Neuronal stem cell (in vitro differentiated cells): ENCODE measurements around the gene RASGEF1B.

Experiments used
- DNase-seq: peaks from one replicate; pipeline ENCODE4 v3.0.0-alpha.2; 2013; ENCODE audit warnings: low spot score
- H2AFZ ChIP-seq: one replicate; pipeline ENCODE4 v1.6.1; 2013; ENCODE audit warnings: mild to moderate bottlenecking, low read length, inconsistent platforms
- H2AK5ac ChIP-seq: 2 replicates; pipeline ENCODE4 v1.6.1; 2013; ENCODE audit warnings: low read depth, mild to moderate bottlenecking, inconsistent platforms, low read length, moderate library complexity, mixed read lengths
- H2BK120ac ChIP-seq: 2 replicates; pipeline ENCODE4 v1.6.1; 2013; ENCODE audit warnings: low read depth, mild to moderate bottlenecking, inconsistent platforms, low read length, moderate library complexity, mixed read lengths
- H2BK12ac ChIP-seq: one replicate; pipeline ENCODE4 v1.6.1; 2013; ENCODE audit warnings: low read length, inconsistent platforms
- H2BK15ac ChIP-seq: 2 replicates; pipeline ENCODE4 v1.6.1; 2013; ENCODE audit warnings: mild to moderate bottlenecking, low read length, inconsistent platforms, mixed read lengths
- H2BK5ac ChIP-seq: one replicate; pipeline ENCODE4 v1.6.1; 2013; ENCODE audit warnings: inconsistent platforms, mild to moderate bottlenecking, low read length, moderate library complexity
- H3K14ac ChIP-seq: one replicate; pipeline ENCODE4 v1.6.1; 2013; ENCODE audit warnings: low read length, inconsistent platforms
- H3K18ac ChIP-seq: 2 replicates; pipeline ENCODE4 v1.6.1; 2013; ENCODE audit warnings: low read length, inconsistent platforms
- H3K23ac ChIP-seq: 2 replicates; pipeline ENCODE4 v1.6.1; 2013; ENCODE audit warnings: low read depth, mild to moderate bottlenecking, mixed read lengths, low read length, inconsistent platforms; ENCODE audit not compliant: poor library complexity
- H3K27ac ChIP-seq: replicated peaks from 3 replicates; pipeline ENCODE4 v1.5.1; 2013; ENCODE audit warnings: low read length, inconsistent platforms
- H3K27me3 ChIP-seq, 3 experiments: 2 replicates each; pipeline ENCODE4 v1.6.1; 2013; ENCODE audit warnings: low read length in 3 of 3, mild to moderate bottlenecking in 2 of 3, inconsistent platforms in 1 of 3, low read depth in 1 of 3, mixed read lengths in 1 of 3, moderate library complexity in 1 of 3; ENCODE audit not compliant: control insufficient read depth in 3 of 3, insufficient read depth in 3 of 3
- H3K36me3 ChIP-seq, 2 donors: replicated peaks in 1 of 2; 2 replicates each; pipeline ENCODE4 v1.6.1; 2013; ENCODE audit warnings: low read length in 2 of 2; ENCODE audit not compliant: control insufficient read depth in 2 of 2, insufficient read depth in 2 of 2
- H3K4ac ChIP-seq: 2 replicates; pipeline ENCODE4 v1.6.1; 2013; ENCODE audit warnings: inconsistent platforms, mild to moderate bottlenecking, low read length, moderate library complexity
- H3K4me1 ChIP-seq, 2 donors: 1 replicate in 1 of 2; 2 replicates in 1 of 2; pipeline ENCODE4 v1.6.1; 2013; ENCODE audit warnings: low read length in 2 of 2, low read depth in 1 of 2; ENCODE audit not compliant: control insufficient read depth in 2 of 2, insufficient read depth in 1 of 2
- H3K4me2 ChIP-seq: one replicate; pipeline ENCODE4 v1.6.1; 2013; ENCODE audit warnings: mild to moderate bottlenecking, low read length, inconsistent platforms; ENCODE audit not compliant: insufficient read depth, poor library complexity, severe bottlenecking
- H3K4me3 ChIP-seq, 2 donors: 2 replicates each; pipeline ENCODE4 v1.5.1; 2013; ENCODE audit warnings: low read length in 2 of 2, mild to moderate bottlenecking in 2 of 2, inconsistent platforms in 1 of 2, moderate library complexity in 1 of 2
- H3K79me1 ChIP-seq: one replicate; pipeline ENCODE4 v1.6.1; 2013; ENCODE audit warnings: low read depth, mild to moderate bottlenecking, inconsistent platforms, low read length, moderate library complexity
- H3K9ac ChIP-seq: one replicate; pipeline ENCODE4 v1.6.1; 2013; ENCODE audit warnings: mild to moderate bottlenecking, low read depth, low read length, inconsistent platforms; ENCODE audit not compliant: poor library complexity
- H3K9me3 ChIP-seq, 2 donors: replicated peaks in 1 of 2; 2 replicates each; pipeline versions ENCODE3 to v1.6.1; 2013; ENCODE audit warnings: low read length in 2 of 2, mild to moderate bottlenecking in 2 of 2, inconsistent platforms in 1 of 2, low read depth in 1 of 2, mixed read lengths in 1 of 2, moderate library complexity in 1 of 2; ENCODE audit not compliant: control insufficient read depth in 2 of 2, insufficient read depth in 1 of 2
- H4K8ac ChIP-seq: one replicate; pipeline ENCODE4 v1.6.1; 2013; ENCODE audit warnings: low read depth, mild to moderate bottlenecking, inconsistent platforms, low read length, moderate library complexity
- H4K91ac ChIP-seq: one replicate; pipeline ENCODE4 v1.6.1; 2013; ENCODE audit warnings: low read length, low read depth, mild to moderate bottlenecking, inconsistent platforms; ENCODE audit not compliant: poor library complexity
- WGBS, 2 donors: extraction: QIAGEN DNeasy Blood & Tissue Kit; methylation state at CpG; one replicate each; pipeline ENCODE4 v1.1.7; 2013; ENCODE audit warnings: missing lambda C conversion rate in 2 of 2, mixed read lengths in 1 of 2; ENCODE audit not compliant: insufficient read length in 2 of 2, insufficient replicate concordance in 1 of 2; ENCODE audit errors: extremely low coverage in 2 of 2; 5-methylcytosine and 5-hydroxymethylcytosine counted together

Gene RASGEF1B

GRCh38 chr4:81498046-81498445 lies 26.3 kb upstream of the RASGEF1B start:
- no CpG with 5 or more reads among the region's 2 CpGs for WGBS, 2 donors
- Histone ChIP-seq H3K27ac (no peak overlapping the region), H2BK5ac (no peak overlapping the region), H3K4me2 (no peak overlapping the region), H3K4ac (no peak overlapping the region), H3K79me1 (no peaks in the 10 kb centered on the region), H3K9me3 (no peaks in the 10 kb centered on the region), H3K18ac (no peak overlapping the region), H3K27me3 (peaks cover 0 to 3% (median 0%) of the 10 kb centered on the region in 3 experiments), H3K4me3 (no peak overlapping the region), H3K4me1 (peaks cover 9 to 10% of the 10 kb centered on the region in 2 donors), H3K23ac (no peak overlapping the region), H2AK5ac (no peak overlapping the region), H2AFZ (no peak overlapping the region), H2BK120ac (no peak overlapping the region), H3K9ac (no peak overlapping the region), H3K36me3 (no peaks in the 10 kb centered on the region), H3K14ac (peak overlapping the region; percentile 2), H4K91ac (no peak overlapping the region), H2BK12ac (no peak overlapping the region), H4K8ac (no peak overlapping the region), H2BK15ac (no peak overlapping the region)
- no peak for DNase-seq

- no peak for DNase-seq
These were observed 23.6 kb upstream of the RASGEF1B start for GRCh38 chr4:81495345-81495744.

GRCh38 chr4:81494031-81494431 lies 22.3 kb upstream of the RASGEF1B start:
- H3K4me1 ChIP-seq = peaks cover 0 to 4% of the 10 kb centered on the region in 2 donors
- H3K9ac ChIP-seq = no peak overlapping the region
- no peaks in the 10 kb centered on the region for H3K9me3 ChIP-seq
- H2AFZ ChIP-seq = no peak overlapping the region
- H2BK15ac ChIP-seq = no peak overlapping the region
- H2AK5ac ChIP-seq = no peak overlapping the region
- no peak overlapping the region for H4K91ac ChIP-seq
- H3K27me3 ChIP-seq = peaks cover 0 to 3% (median 0%) of the 10 kb centered on the region in 3 experiments
- no peak overlapping the region for H3K23ac ChIP-seq
- DNase-seq = no peak
- no peak overlapping the region for H2BK12ac ChIP-seq
- no peak overlapping the region for H3K18ac ChIP-seq
- H3K36me3 ChIP-seq = no peaks in the 10 kb centered on the region
- H2BK5ac ChIP-seq = no peak overlapping the region
- no peak overlapping the region for H3K27ac ChIP-seq
- no peak overlapping the region for H3K4me3 ChIP-seq
- H4K8ac ChIP-seq = no peak overlapping the region
- H2BK120ac ChIP-seq = no peak overlapping the region
- no peak overlapping the region for H3K4me2 ChIP-seq
- no peaks in the 10 kb centered on the region for H3K79me1 ChIP-seq
- H3K14ac ChIP-seq = no peak overlapping the region
- WGBS, 2 donors = no CpG with 5 or more reads among the region's 1 CpG
- H3K4ac ChIP-seq = no peak overlapping the region

More at GRCh38 chr4:81495345-81495744, 23.6 kb upstream of the RASGEF1B start:
- Histone ChIP-seq H3K23ac (no peak overlapping the region), H4K91ac (no peak overlapping the region), H3K18ac (no peak overlapping the region), H3K4me1 (peaks cover 2 to 10% of the 10 kb centered on the region in 2 donors), H3K4ac (no peak overlapping the region), H2AK5ac (no peak overlapping the region), H3K14ac (no peak overlapping the region), H2BK5ac (no peak overlapping the region), H2BK120ac (no peak overlapping the region), H3K4me3 (no peak overlapping the region), H3K9ac (no peak overlapping the region), H3K27ac (no peak overlapping the region), H2AFZ (no peak overlapping the region), H3K36me3 (no peaks in the 10 kb centered on the region), H3K79me1 (no peaks in the 10 kb centered on the region), H4K8ac (no peak overlapping the region), H3K9me3 (no peaks in the 10 kb centered on the region), H2BK15ac (no peak overlapping the region), H3K4me2 (no peak overlapping the region), H3K27me3 (peaks cover 0 to 3% (median 0%) of the 10 kb centered on the region in 3 experiments), H2BK12ac (no peak overlapping the region)

- Histone ChIP-seq H3K79me1 (no peaks in the 10 kb centered on the region), H3K27ac (no peak overlapping the region), H2AFZ (no peak overlapping the region), H3K36me3 (no peaks in the 10 kb centered on the region), H3K18ac (no peak overlapping the region), H3K14ac (no peak overlapping the region), H3K9me3 (no peaks in the 10 kb centered on the region), H2BK12ac (no peak overlapping the region), H3K4ac (no peak overlapping the region), H2BK5ac (no peak overlapping the region), H4K91ac (no peak overlapping the region), H2BK120ac (no peak overlapping the region), H3K4me1 (no peaks in the 10 kb centered on the region), H3K4me3 (no peak overlapping the region), H3K9ac (no peak overlapping the region), H4K8ac (no peak overlapping the region), H3K4me2 (no peak overlapping the region), H2AK5ac (no peak overlapping the region), H3K23ac (no peak overlapping the region), H3K27me3 (no peaks in the 10 kb centered on the region), H2BK15ac (no peak overlapping the region)
- no CpG with 5 or more reads among the region's 1 CpG for WGBS, 2 donors
- no peak for DNase-seq
These were observed 21.0 kb upstream of the RASGEF1B start for GRCh38 chr4:81492606-81493230.
